C4-2B (cell line): ENCODE results near the gene FLVCR2.

Experiments
- H3K27ac ChIP-seq: fragments of 450-650 bp; 2 replicates; pipeline ENCODE4 v1.5.1; 2017
- CTCF ChIP-seq: fragments of 450-650 bp; conservative IDR thresholded peaks from 2 replicates; pipeline ENCODE4 v1.5.1; 2017; ENCODE audit warnings: mild to moderate bottlenecking
- ZFX ChIP-seq: fragments of 450-650 bp; IDR thresholded peaks from 2 replicates; pipeline ENCODE4 v1.6.1; 2017

The FLVCR2 gene

GRCh38 chr14:75559045-75559444, 19.4 kb upstream of the FLVCR2 start:
- no peak overlapping the region for H3K27ac ChIP-seq
- no peak for TF ChIP-seq ZFX
- no peak for TF ChIP-seq CTCF

GRCh38 chr14:75559451-75560222, 18.8 kb upstream of the FLVCR2 start:
- no peak overlapping the region for H3K27ac ChIP-seq
- TF ChIP-seq CTCF: no peak
- TF ChIP-seq ZFX: no peak

- no peak overlapping the region for H3K27ac ChIP-seq
- peak; percentile 97 for TF ChIP-seq CTCF
- no peak for TF ChIP-seq ZFX
Observed at GRCh38 chr14:75561013-75561432, 17.4 kb upstream of the FLVCR2 start.

GRCh38 chr14:75562089-75562488, 16.3 kb upstream of the FLVCR2 start:
- H3K27ac ChIP-seq: no peak overlapping the region
- TF ChIP-seq CTCF (no peak), ZFX (no peak)

GRCh38 chr14:75562489-75562888, 15.9 kb upstream of the FLVCR2 start:
- TF ChIP-seq CTCF (no peak), ZFX (no peak)
- H3K27ac ChIP-seq: no peak overlapping the region

GRCh38 chr14:75563931-75564330, 14.5 kb upstream of the FLVCR2 start:
- TF ChIP-seq ZFX (no peak), CTCF (no peak)

GRCh38 chr14:75565056-75565455, 13.4 kb upstream of the FLVCR2 start:
- no peak for TF ChIP-seq ZFX
- no peak for TF ChIP-seq CTCF
- H3K27ac ChIP-seq: no peak overlapping the region; the same call in 1 of the 2 replicates

More at GRCh38 chr14:75563931-75564330, 14.5 kb upstream of the FLVCR2 start:
- no peak overlapping the region for H3K27ac ChIP-seq
